Measurements from ENCODE around the gene HEXD. TPM values are rescaled to one million over a fixed set of nuclear protein-coding genes. Genes with fewer than 3 reads are reported as not detected.
A peak's percentile ranks its signal among the peaks of the same experiment; 100 is the strongest.
"Not testable (repeated sequence)": the region's sequence is repeated elsewhere in the genome, so short reads cannot be mapped to it uniquely, and the experiment has no call there.

The HEXD gene
- total RNA-seq, 1 donor from 2014 or later = 13.3 TPM

- DNase-seq (ENCODE audit: low read depth in 2 of 2) = no peak
These were observed 21.3 kb upstream of the HEXD start for GRCh38 chr17:82396601-82397435.

GRCh38 chr17:82397449-82398335, 20.5 kb upstream of the HEXD start:
- DNase-seq (ENCODE audit: low read depth in 2 of 2) = no peak

GRCh38 chr17:82399041-82399441, 19.1 kb upstream of the HEXD start:
- peak; percentile 27 to 31 for DNase-seq (ENCODE audit: low read depth in 2 of 2)

- no peak for DNase-seq (ENCODE audit: low read depth in 2 of 2)
These were observed 18.5 kb upstream of the HEXD start for GRCh38 chr17:82399601-82400101.

GRCh38 chr17:82400206-82400605, 17.9 kb upstream of the HEXD start:
- no peak for DNase-seq (ENCODE audit: low read depth in 2 of 2)

GRCh38 chr17:82400830-82401229, 17.3 kb upstream of the HEXD start:
- no peak for DNase-seq (ENCODE audit: low read depth in 2 of 2)

- DNase-seq (ENCODE audit: low read depth in 2 of 2) = no peak
These were observed 15.3 kb upstream of the HEXD start for GRCh38 chr17:82402865-82403264.

GRCh38 chr17:82403662-82404660, 14.2 kb upstream of the HEXD start:
- DNase-seq (ENCODE audit: low read depth in 2 of 2) = no peak

- DNase-seq (ENCODE audit: low read depth in 2 of 2) = no peak
These were observed 13.1 kb upstream of the HEXD start for GRCh38 chr17:82405051-82405450.

- DNase-seq (ENCODE audit: low read depth in 2 of 2) = no peak
These were observed 11.9 kb upstream of the HEXD start for GRCh38 chr17:82406131-82406671.

- DNase-seq (ENCODE audit: low read depth in 2 of 2) = no peak
These were observed 10.9 kb upstream of the HEXD start for GRCh38 chr17:82407255-82407654.

- DNase-seq (ENCODE audit: low read depth in 2 of 2) = no peak
These were observed 9.7 kb upstream of the HEXD start for GRCh38 chr17:82408288-82408937.

- no peak for DNase-seq (ENCODE audit: low read depth in 2 of 2)
These were observed 9.2 kb upstream of the HEXD start for GRCh38 chr17:82408938-82409318.

- DNase-seq (ENCODE audit: low read depth in 2 of 2) = no peak
These were observed 8.0 kb upstream of the HEXD start for GRCh38 chr17:82410014-82410716.

GRCh38 chr17:82411396-82412053, 6.6 kb upstream of the HEXD start:
- DNase-seq (ENCODE audit: low read depth in 2 of 2) = no peak

GRCh38 chr17:82412081-82412480, 6.1 kb upstream of the HEXD start:
- not testable (repeated sequence) for DNase-seq (ENCODE audit: low read depth in 2 of 2)

GRCh38 chr17:82412535-82413520, 5.3 kb upstream of the HEXD start:
- no peak for DNase-seq (ENCODE audit: low read depth in 2 of 2)

All from lung microvascular endothelial cell (primary cell).